D341Med (cell line): Measurements from ENCODE around the gene UNC5A.
"Not testable (repeated sequence)": the region's sequence is repeated elsewhere in the genome, so short reads cannot be mapped to it uniquely, and the experiment has no call there.

Source experiments
- DNase-seq: peaks from one replicate; pipeline ENCODE4 v3.0.0; 2012; ENCODE audit warnings: low spot score

Gene UNC5A

DNA sequence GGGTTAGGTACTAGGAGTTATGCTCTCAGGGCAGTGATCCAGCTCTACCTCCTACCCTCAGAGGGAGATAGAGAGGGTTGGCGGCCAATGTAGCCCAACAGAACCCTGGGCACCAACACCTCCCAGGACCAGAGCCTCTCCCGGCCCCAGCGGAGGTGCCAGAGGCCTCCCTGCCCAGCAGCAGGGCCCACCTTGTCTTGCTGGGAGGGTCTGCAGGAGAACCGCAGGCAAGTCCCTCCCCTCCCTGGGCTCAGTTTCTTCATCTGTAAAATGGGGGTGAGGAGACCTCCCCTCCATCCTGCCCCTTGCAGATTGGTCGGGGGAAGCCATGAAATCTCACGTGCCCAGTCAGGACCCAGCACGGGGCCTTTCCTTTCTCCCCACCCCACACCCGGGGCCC lies 54.4 kb downstream of the UNC5A start:
- no peak for DNase-seq

DNA sequence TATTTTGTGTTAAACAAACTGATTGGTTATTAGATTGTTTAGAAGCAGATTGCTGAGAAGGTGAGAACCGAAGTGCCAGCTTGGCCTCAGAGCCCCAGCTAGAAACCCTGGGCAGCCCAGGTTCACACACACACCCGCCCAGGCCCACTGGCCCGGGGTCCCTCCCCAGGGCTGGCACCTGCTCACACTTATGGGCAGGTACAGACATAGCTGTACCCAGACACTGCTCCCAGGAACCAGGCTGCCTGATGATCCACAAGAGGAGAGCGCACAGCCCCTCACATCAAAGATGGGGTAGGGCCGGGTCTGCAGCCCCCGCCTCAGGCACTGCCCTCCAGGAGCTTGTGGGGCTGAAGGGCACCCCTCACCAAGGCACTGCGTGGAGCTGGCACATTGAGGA lies 55.6 kb downstream of the UNC5A start:
- no peak for DNase-seq

DNA sequence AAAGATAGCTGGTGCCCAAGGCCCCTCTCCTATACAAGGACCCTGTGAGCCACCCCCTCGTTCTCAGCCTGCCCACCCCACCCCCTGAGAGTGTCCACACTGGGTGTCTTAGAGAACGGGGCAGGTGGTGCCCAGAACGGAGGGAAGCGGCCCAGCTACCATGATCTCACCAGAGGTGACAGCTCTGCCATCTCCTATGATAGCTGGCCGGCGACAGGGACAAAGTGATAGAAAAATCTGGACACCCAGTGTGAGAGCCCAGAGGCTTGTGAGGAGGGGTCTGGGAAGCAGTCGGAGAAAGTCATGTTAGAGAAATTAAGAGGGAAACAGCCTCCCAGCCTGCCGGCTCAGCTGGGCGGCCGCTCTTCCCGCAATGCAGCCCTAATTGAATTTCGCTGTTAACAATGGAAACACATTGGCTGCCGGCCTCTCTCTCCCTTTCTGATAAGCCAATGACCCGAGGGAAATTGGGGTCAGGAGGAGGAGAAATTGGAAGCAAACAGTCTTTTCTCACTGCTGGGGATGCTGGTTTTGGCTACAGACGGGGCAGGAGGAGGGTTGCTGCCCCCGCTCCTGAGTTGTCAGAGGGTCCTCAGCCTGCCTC lies 56.5 kb downstream of the UNC5A start:
- DNase-seq: no peak

DNA sequence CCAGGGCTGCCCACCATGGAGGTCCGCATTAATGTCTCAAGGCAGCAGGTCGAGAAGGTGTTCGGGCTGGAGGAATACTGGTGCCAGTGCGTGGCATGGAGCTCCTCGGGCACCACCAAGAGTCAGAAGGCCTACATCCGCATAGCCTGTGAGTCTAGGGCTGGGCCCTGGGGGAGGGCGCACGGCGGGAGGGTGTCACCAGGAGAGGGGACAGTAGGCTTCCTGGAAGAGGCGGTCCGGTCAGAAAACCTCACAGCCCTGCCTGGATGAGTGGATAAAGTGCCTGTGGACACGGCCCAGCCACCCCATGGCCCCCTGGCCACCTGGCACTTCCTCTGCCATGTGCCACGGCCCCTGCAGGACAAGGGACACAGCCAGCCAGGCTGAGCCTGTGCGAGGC lies 57.8 kb downstream of the UNC5A start:
- DNase-seq: no peak

DNA sequence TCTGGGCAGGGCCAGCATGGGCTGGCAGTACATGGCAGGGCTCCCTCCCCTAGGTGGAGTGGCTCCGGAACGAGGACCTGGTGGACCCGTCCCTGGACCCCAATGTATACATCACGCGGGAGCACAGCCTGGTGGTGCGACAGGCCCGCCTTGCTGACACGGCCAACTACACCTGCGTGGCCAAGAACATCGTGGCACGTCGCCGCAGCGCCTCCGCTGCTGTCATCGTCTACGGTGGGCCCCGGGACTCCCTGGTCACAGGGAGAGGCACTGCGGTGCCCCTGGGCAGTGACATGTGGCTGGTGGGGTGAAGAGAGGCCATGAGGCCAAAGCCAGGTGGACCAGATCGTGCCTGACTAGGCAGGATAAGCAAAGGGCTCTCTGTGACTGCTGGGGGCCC lies 58.4 kb downstream of the UNC5A start:
- DNase-seq: no peak

DNA sequence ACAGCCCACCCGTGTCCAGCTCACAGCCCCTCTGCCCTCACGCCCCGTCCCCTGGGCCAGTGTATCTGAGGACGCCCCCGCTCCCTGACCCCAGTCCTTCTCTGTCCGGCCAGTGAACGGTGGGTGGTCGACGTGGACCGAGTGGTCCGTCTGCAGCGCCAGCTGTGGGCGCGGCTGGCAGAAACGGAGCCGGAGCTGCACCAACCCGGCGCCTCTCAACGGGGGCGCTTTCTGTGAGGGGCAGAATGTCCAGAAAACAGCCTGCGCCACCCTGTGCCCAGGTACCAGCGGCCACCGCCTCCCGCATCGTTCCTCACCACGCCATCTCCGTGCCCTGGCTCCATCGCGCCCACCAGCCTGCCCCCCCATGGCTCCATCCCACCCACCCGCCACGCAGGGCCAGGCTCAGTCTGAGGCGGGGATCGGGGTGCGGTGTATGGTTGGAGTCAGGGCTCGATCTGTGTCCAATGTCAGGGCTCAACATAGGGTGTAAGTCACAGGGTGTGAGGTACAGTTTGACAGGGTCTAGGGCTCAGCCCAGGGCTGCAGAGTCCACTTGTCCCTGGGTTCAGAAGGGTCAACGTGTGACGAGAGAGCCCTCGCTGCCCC lies 59.2 kb downstream of the UNC5A start:
- no peak for DNase-seq

DNA sequence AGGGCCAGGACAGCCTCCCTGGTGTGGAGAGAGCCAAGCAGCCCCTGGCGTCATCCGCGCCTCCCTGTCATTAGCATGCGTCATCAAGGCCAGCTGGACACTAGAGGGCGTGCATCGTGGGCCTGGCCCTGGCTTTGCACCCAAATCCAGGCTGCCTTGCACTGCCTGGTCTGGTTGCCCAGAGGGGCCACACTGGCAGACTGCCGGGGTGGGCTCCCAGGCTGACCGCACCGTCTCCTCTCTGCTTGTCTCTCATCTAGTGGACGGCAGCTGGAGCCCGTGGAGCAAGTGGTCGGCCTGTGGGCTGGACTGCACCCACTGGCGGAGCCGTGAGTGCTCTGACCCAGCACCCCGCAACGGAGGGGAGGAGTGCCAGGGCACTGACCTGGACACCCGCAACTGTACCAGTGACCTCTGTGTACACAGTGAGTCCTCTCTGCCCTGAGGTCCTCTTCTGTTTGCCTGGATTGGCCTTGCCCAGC lies 59.8 kb downstream of the UNC5A start:
- DNase-seq: peak; percentile 68

DNA sequence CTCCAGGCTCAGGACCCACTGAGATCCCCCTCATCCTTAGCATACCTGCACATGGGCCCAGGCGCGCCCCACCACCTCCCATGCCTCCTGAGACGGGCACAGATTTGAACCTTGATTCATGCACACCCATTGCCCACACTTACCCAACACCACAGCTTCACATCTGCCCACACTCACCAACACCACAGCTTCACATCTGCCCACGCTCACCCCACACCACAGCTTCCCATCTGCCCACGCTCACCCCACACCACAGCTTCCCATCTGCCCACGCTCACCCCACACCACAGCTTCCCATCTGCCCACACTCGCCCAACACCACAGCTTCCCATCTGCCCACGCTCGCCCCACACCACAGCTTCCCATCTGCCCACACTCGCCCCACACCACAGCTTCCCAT lies 60.3 kb downstream of the UNC5A start:
- DNase-seq: not testable (repeated sequence)

DNA sequence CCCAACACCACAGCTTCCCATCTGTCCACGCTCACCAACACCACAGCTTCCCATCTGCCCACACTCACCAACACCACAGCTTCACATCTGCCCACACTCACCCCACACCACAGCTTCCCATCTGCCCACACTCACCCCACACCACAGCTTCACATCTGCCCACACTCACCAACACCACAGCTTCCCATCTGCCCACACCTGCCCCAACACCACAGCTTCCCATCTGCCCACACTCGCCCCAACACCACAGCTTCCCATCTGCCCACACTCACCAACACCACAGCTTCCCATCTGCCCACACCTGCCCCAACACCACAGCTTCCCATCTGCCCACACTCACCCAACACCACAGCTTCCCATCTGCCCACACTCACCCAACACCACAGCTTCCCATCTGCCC lies 62.2 kb downstream of the UNC5A start:
- not testable (repeated sequence) for DNase-seq

DNA sequence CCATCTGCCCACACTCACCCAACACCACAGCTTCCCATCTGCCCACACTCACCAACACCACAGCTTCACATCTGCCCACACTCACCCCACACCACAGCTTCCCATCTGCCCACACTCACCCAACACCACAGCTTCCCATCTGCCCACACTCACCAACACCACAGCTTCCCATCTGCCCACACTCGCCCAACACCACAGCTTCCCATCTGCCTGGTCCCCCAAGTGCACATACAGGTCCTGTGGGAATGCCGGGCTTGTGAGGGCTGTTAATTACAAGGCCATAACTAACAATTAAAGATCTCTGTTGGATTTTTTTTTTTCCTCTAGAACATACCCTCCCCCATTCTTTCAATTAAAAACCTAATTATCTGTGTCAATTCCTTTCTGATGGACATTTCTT lies 62.7 kb downstream of the UNC5A start:
- not testable (repeated sequence) for DNase-seq

DNA sequence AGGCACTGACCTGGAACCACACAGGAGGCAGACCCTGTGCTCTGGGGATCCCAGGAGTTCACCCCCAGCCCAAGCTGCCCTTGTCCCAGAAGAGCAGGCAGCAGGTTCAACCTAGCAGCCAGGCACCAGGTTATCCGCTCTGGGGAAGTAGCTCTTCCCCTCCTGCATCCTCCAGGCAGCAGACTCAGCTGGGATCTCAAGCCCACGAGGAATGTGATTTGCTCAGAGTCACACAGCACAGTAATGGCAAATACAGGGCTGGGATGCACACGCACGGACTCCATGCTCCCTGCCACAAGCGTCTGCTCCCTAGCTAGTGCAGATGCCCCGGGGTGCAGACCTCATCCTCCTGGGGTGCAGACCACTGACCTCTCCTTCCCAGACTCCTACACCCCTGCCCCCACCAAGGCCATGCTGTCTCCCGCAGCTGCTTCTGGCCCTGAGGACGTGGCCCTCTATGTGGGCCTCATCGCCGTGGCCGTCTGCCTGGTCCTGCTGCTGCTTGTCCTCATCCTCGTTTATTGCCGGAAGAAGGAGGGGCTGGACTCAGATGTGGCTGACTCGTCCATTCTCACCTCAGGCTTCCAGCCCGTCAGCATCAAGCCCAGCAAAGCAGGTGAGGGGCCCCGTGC lies 63.3 kb downstream of the UNC5A start:
- DNase-seq: no peak

DNA sequence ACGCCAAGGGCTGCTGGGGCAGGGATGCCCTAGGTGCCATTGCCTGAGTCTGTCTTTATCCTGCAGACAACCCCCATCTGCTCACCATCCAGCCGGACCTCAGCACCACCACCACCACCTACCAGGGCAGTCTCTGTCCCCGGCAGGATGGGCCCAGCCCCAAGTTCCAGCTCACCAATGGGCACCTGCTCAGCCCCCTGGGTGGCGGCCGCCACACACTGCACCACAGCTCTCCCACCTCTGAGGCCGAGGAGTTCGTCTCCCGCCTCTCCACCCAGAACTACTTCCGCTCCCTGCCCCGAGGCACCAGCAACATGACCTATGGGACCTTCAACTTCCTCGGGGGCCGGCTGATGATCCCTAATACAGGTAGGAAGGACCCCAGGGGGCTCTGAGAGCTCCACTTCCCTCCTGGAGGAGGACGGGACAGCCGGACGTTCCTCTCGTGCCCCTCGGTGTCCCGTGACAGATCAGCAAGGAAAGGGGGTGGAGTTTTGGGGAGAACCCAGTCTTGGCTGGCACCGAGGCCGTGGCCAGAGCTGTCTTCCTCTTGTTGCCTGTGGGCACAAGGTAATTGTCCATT lies 63.9 kb downstream of the UNC5A start:
- no peak for DNase-seq

DNA sequence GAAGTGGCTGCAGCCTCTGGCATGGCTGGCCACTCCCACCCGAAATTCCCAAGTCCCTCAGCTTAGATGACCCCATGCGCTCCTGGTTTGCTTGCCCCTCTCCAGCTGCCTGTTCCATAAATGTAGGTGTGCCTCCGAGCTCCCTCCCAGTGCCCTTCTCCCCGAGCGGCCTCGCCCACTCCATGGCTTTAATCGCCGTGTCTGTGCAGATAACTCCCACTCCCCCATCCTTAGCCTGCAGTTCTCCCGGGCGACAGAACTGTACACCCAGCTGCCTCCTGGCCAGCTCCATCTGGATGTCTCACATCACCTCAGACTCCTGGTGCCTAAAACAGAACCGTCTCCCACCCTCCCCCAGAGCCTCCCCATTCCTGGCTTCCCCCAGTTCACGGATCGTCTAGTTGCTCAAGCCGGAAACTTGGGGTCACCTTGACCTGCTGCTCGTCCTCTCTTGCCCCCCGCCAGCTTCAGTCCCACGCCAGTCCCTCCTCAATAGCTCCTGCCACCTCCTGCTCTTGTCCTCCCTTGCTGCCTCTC lies 64.7 kb downstream of the UNC5A start:
- DNase-seq: no peak

DNA sequence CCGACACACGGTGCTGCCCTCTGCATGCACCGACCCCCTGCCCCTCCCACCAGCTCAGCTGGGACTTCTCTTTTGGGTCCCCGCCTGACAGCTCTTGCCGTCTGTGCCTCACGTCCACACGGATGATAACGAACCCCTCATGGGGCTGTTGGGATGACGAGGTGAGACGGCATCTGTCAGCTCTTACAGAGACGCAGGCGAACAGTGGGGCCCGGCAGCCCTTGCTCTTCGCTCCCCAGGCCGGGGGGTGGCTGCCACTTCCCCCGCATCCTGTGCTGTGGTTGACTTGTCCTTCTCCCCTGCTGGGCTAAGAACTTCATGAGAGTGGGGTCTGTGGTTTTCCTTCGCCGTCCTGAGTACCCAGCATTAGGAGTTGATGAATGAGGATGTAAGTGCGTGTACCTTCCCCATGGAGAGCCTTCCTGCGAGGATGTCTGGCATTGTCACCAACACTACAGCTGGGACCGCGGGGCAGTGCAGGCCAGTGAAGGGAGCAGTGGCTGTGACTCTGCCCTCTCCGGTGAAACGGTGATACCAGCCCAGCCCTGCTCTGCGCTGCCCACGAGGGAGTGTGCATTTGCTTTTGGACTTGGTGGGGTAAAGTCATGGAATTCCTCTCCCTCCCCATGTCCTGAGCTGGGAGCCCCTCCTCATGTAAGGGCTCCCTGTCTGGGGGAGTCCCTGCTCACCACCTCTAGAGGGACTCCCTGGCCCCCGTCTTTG lies 65.6 kb downstream of the UNC5A start:
- no peak for DNase-seq

DNA sequence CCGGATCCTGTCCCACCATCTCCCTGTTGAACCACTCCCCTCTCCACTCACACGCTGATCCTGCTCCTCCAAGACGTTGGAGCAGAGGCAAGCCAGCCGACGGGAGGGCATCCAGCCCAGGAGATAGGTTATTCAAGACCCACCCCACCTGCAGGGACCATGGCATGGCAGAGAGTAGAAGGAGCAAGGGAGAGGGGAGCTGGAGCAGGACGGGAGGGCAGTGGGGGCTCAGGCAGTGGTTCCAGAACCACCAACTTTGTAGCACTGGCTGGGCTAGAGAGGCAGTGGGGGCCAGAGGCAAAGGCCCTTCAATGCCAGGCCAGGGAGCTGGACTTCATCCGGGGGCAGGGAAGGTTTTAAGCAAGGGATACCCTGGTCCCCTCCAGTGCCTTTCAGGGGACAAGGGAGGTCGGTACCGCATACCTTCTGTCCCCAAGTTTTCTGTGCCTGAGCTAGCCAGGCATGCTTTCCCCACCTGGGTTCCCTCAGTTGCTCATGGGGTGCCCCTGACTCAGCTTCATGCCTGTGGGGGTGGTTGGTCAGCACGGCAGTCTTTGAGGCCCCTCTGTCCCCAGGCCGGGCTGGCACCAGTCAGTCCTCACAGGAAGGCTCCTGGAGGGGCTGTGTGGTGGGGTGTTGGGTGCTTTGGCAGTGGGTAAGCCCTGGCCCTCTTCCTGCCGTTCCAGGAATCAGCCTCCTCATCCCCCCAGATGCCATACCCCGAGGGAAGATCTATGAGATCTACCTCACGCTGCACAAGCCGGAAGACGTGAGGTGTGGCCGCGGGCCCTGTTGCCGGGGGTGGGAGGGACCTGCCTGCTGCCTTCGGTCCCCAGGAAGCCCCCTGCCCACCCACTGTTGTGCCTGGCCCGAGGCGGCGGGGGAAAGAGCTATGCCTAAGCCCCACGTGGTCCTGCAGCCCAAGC lies 66.4 kb downstream of the UNC5A start:
- no peak for DNase-seq

DNA sequence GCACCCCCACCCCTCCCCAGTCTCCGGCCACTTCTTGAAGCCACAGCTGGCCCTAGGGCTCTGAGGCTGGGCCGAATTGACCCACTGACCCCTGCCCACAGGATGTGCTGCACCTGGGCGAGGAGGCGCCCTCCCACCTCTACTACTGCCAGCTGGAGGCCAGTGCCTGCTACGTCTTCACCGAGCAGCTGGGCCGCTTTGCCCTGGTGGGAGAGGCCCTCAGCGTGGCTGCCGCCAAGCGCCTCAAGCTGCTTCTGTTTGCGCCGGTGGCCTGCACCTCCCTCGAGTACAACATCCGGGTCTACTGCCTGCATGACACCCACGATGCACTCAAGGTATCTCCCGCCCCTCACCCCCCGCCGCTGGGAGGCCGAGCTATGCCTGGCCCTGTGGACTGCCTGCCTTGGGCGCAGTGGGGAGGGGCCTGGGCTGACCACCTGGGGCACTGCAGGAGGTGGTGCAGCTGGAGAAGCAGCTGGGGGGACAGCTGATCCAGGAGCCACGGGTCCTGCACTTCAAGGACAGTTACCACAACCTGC lies 67.5 kb downstream of the UNC5A start:
- no peak for DNase-seq

DNA sequence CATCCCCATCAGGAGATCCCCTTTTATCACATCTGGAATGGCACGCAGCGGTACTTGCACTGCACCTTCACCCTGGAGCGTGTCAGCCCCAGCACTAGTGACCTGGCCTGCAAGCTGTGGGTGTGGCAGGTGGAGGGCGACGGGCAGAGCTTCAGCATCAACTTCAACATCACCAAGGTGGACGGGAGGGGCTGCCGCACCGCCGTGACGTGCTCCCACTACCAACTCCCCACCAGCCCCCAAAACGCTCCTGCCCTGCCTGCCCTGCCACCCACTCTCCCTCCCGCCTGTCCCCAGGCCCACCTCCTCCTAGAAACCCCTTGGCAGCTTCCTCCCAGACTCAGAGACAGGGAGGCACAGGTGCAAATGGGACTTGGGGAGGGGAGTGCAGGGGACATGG lies 68.1 kb downstream of the UNC5A start:
- DNase-seq: no peak

DNA sequence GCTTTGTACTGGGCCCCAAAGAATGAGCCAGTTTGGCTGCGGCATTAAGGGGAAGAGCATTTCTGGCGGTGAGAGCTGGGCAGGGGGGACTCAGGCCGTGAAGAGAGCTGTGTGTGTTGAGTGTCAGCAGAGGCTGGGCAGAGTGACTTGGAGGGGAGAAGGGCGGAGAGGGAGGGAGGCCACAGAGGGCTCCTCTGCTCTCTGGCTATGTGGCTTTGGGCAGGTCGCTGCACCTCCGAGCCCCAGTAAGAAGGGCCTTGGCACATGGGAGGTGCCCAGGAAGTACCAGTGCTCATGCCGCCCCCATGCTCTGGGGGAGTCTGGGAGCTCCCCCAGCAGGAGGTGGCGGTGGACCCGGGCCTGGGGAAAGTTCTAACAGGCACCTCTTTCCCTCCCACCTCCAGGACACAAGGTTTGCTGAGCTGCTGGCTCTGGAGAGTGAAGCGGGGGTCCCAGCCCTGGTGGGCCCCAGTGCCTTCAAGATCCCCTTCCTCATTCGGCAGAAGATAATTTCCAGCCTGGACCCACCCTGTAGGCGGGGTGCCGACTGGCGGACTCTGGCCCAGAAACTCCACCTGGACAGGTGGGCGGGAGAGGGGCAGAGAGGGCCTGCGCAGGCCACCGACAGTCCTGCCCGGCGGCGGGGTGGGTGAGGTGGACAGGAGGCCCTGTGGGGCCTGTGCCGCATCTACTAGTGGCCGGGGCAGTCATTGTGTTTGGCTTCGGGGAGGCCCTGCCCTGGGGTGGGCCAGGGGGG lies 68.7 kb downstream of the UNC5A start:
- DNase-seq: no peak

DNA sequence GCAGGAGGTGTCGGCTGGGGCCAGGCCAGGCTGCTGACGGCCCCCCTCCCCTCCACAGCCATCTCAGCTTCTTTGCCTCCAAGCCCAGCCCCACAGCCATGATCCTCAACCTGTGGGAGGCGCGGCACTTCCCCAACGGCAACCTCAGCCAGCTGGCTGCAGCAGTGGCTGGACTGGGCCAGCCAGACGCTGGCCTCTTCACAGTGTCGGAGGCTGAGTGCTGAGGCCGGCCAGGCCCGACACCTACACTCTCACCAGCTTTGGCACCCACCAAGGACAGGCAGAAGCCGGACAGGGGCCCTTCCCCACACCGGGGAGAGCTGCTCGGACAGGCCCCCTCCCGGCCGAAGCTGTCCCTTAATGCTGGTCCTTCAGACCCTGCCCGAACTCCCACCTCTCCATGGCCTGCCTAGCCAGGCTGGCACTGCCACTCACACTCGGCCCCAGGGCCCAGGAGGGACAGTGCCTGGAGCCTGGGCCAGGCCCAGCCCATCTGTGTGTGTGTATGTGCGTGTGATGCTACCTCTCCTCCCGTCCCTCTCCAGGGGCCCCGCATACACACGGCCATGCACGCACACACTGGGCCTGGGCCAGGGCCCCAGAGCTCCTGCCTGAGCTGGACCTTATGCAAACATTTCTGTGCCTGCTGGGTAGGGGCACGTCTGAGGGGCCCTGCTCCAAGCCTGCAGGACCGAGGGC lies 69.5 kb downstream of the UNC5A start:
- DNase-seq: no peak
